MCF 10A (cell line): Measurements from ENCODE around the gene GPT2. TPM values are rescaled to one million over a fixed set of nuclear protein-coding genes. Genes with fewer than 3 reads are reported as not detected.

Experiments used
- BruUV-seq: library from RNA; stranded (reverse); fragments of 400-500 nt; replicated peaks from 2 replicates; lab custom pipeline; 2021; lab: Mats Ljungman, UMichigan
- CTCF ChIA-PET: fragments of 300-600 bp; sonication (Branson Sonifier 250); formaldehyde crosslinking; extraction: SDS; loops from one replicate; lab custom pipeline; 2021; ENCODE audit warnings: antibody characterized with exemption, inconsistent platforms; lab: Yijun Ruan, JAX
- POLR2A ChIA-PET: fragments of 300-600, 350-650 bp; sonication (Branson Sonifier 250); formaldehyde crosslinking; extraction: SDS; loops from one replicate; lab custom pipeline; 2020; ENCODE audit warnings: antibody characterized with exemption, inconsistent platforms; lab: Yijun Ruan, JAX
- DNase-seq: peaks from one replicate; pipeline ENCODE4 v3.0.0-alpha.2; 2018; ENCODE audit not compliant: unreplicated experiment
- H3K27ac Mint-ChIP-seq: one replicate; pipeline ENCODE4 v1.8.0; 2022; ENCODE audit warnings: mild to moderate bottlenecking, low read depth, mixed read lengths; ENCODE audit not compliant: unreplicated experiment
- H3K27me3 Mint-ChIP-seq: one replicate; pipeline ENCODE4 v1.8.0; 2022; ENCODE audit warnings: mixed read lengths; ENCODE audit not compliant: insufficient read depth, unreplicated experiment
- H3K36me3 Mint-ChIP-seq: one replicate; pipeline ENCODE4 v1.8.0; 2022; ENCODE audit warnings: mild to moderate bottlenecking, moderate library complexity, mixed read lengths; ENCODE audit not compliant: insufficient read depth, unreplicated experiment
- H3K4me1 Mint-ChIP-seq: one replicate; pipeline ENCODE4 v1.8.0; 2022; ENCODE audit warnings: mixed read lengths; ENCODE audit not compliant: insufficient read depth, unreplicated experiment
- H3K4me3 Mint-ChIP-seq: one replicate; pipeline ENCODE4 v1.8.0; 2022; ENCODE audit warnings: mild to moderate bottlenecking, moderate library complexity, mixed read lengths; ENCODE audit not compliant: unreplicated experiment
- H3K9me3 Mint-ChIP-seq: one replicate; pipeline ENCODE4 v1.8.0; 2022; ENCODE audit warnings: mixed read lengths; ENCODE audit not compliant: unreplicated experiment
- intact Hi-C: fragments of 100-400 bp; cut with micrococcal nuclease; formaldehyde crosslinking; loops from 2 replicates; pipeline ENCODE4 v1.14.1; 2022
- total RNA-seq: library from RNA; stranded (reverse); gene quantifications from 2 replicates; pipeline ENCODE4 v1.2.3, GENCODE V29; 2022
- TF ChIP-seq, protein P1 (sequence below): fragments of 200-600 bp; IDR thresholded peaks from one replicate; pipeline ENCODE4 v1.8.0; 2022; ENCODE audit warnings: antibody characterized with exemption, mild to moderate bottlenecking; ENCODE audit not compliant: unreplicated experiment

The GPT2 gene
- total RNA-seq, 1 experiment from 2014 or later, result 60.6 TPM

DNA sequence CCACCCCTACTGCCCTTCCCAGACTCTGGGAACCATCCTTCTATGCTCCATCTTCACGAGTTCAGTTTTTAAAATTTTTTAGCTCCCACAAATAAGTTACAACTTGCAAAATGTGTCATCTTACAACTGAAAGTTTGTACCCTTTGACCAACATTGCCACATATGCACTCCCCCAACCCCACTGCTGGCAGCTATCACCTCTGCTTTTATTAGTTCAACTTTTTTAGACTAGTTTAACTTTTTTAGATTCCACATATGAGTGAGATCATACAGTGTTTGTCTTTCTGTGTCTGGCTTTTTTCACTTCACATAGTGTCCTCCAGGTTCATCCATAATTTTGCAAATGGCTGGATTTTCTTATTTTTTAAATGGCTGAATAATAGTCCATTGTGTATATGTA, 7.7 kb downstream of the GPT2 start:
- H3K4me3 Mint-ChIP-seq, result no peak overlapping the region
- no TSS peak for BruUV-seq
- TF ChIP-seq, protein P1, sequence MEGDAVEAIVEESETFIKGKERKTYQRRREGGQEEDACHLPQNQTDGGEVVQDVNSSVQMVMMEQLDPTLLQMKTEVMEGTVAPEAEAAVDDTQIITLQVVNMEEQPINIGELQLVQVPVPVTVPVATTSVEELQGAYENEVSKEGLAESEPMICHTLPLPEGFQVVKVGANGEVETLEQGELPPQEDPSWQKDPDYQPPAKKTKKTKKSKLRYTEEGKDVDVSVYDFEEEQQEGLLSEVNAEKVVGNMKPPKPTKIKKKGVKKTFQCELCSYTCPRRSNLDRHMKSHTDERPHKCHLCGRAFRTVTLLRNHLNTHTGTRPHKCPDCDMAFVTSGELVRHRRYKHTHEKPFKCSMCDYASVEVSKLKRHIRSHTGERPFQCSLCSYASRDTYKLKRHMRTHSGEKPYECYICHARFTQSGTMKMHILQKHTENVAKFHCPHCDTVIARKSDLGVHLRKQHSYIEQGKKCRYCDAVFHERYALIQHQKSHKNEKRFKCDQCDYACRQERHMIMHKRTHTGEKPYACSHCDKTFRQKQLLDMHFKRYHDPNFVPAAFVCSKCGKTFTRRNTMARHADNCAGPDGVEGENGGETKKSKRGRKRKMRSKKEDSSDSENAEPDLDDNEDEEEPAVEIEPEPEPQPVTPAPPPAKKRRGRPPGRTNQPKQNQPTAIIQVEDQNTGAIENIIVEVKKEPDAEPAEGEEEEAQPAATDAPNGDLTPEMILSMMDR, result no peak
- H3K27ac Mint-ChIP-seq, result no peak overlapping the region
- intact Hi-C loops, result no loop called here
- ChIA-PET CTCF (interaction anchor here (1.0 to 1.8 kb wide), 4 partner anchors 10 to 39 kb away, joined by 3 to 8 read pairs (median 4); no protein-coding TSS in a partner anchor), POLR2A (interaction anchor here (1.0 to 1.1 kb wide), 3 partner anchors 8 to 29 kb away, joined by 3 to 5 read pairs (median 3); no protein-coding TSS in a partner anchor)
- peaks cover 42% of the 10 kb centered on the region for H3K36me3 Mint-ChIP-seq
- H3K4me1 Mint-ChIP-seq, result peaks cover 7% of the 10 kb centered on the region
- H3K27me3 Mint-ChIP-seq, result no peaks in the 10 kb centered on the region
- DNase-seq, result no peak
- no peaks in the 10 kb centered on the region for H3K9me3 Mint-ChIP-seq

DNA sequence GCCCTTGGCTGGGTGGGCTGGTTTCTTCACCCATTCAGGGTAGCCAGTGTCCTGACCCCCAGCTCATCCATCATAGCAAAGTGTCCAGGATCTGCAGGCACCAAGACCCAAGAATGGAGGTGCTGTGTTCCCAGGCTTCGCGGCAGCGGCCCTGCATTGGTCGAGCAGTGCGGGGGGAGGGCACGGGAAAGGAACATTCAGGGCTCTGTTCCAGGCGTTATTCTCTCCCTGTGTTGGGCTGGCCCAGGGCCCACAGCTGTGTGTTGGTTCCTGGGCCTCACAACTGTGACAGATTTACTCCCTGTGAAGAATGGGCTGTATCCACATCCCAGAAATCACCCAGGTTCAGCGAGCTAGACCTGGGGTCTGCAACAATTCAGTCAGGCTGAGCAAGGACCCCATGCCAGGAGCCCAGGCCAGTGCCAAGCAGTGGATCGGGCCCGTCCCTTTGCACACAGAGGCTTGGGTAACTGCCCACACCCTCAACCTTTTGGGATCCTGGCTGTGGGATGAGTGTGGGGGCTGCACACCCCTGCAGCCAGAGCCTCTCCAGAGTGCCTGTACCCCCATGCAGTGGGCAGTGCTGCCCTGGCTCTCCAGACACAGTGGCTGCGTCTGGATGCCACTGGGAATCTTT, 10.0 kb downstream of the GPT2 start:
- Mint-ChIP-seq H3K36me3 (peaks cover 47% of the 10 kb centered on the region), H3K27me3 (no peaks in the 10 kb centered on the region), H3K4me3 (no peak overlapping the region), H3K27ac (no peak overlapping the region), H3K9me3 (no peaks in the 10 kb centered on the region), H3K4me1 (peaks cover 6% of the 10 kb centered on the region)
- DNase-seq, result no peak
- ChIA-PET CTCF (interaction anchor here (0.6 to 1.7 kb wide), 6 partner anchors 14 to 1360 kb away, joined by 3 to 7 read pairs (median 4); no protein-coding TSS in a partner anchor), POLR2A (interaction anchor here (0.6 to 1.9 kb wide), 2 partner anchors 9 to 34 kb away, joined by 3 to 5 read pairs; partner anchors contain the start of gene GPT2)
- intact Hi-C loops, result no loop called here
- TF ChIP-seq, protein P1, result no peak
- BruUV-seq, result no TSS peak

DNA sequence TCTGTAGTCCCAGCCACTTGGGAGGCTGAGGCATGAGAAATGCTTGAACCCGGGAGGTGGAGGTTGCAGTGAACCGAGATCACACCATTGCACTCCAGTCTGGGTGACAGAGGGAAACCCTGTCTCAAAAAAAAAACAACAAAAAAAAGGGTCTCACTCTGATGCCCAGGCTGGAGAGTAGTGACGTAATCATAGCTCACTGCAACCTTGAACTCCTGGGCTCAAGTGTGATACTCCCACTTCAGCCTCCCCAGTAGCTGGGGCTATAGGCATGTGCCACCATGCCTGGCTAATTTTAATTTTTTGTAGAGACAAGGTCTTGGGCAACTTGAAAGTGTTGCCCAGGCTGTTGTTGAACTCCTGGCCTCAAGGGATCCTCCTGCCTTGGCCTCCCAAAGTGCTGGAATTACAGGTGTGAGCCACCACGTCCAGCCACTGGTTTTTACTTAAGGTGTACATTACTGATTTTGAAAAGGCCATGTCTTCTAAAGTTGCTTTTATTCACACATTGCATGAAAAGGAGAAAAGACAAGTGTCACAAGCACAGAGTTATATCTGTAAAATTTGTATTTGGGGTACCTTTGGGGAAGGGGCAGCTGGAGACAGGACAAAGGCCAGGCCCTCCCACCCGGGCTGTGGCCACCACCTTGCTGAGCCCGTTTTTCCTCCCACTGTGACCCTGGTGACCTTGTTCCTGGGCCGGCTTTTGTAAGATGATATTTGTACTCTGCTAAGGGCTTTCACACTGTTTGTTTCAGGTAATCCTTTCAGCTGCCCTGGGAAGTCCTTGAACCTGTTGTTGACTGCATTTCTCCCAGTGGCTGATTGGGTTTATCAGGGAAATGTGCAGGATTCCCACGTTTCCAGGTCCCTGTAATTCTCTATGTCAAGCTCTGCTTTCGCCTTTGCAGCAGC, 11.5 kb downstream of the GPT2 start:
- H3K9me3 Mint-ChIP-seq, result no peaks in the 10 kb centered on the region
- no peak for DNase-seq
- peaks cover 6% of the 10 kb centered on the region for H3K4me1 Mint-ChIP-seq
- CTCF ChIA-PET, result interaction anchor here (0.5 to 3.9 kb wide), 8 partner anchors 11 to 334 kb away, joined by 3 to 15 read pairs (median 4); no protein-coding TSS in a partner anchor
- peaks cover 58% of the 10 kb centered on the region for H3K36me3 Mint-ChIP-seq
- POLR2A ChIA-PET, result interaction anchor here (0.6 to 1.9 kb wide), 2 partner anchors 11 to 1726 kb away, joined by 4 to 5 read pairs; partner anchors contain the start of gene GPT2
- H3K4me3 Mint-ChIP-seq, result no peak overlapping the region
- no peaks in the 10 kb centered on the region for H3K27me3 Mint-ChIP-seq
- H3K27ac Mint-ChIP-seq, result no peak overlapping the region
- no TSS peak for BruUV-seq
- intact Hi-C loops, result no loop called here
- TF ChIP-seq, protein P1, result no peak
